Keratinocyte (primary cell): ENCODE measurements around the gene PDE6G.

Experiments used
- EZH2 ChIP-seq: IDR thresholded peaks from one replicate; pipeline ENCODE4 v1.6.1; 2012; ENCODE audit warnings: inconsistent platforms, mild to moderate bottlenecking, low read length, moderate library complexity
- TF ChIP-seq, protein P1 (sequence below), 3 experiments: IDR thresholded peaks in 1 of 3; conservative IDR thresholded peaks in 1 of 3; optimal IDR thresholded peaks in 1 of 3; 2 replicates in 2 of 3; 3 replicates in 1 of 3; pipeline versions ENCODE3 to v1.5.1; 2011; ENCODE audit warnings: low read length in 3 of 3, mild to moderate bottlenecking in 3 of 3, moderate library complexity in 2 of 3, control low read depth in 1 of 3, inconsistent platforms in 1 of 3; ENCODE audit not compliant: insufficient read depth in 2 of 3; ENCODE audit errors: extremely low read depth in 1 of 3

DNA sequence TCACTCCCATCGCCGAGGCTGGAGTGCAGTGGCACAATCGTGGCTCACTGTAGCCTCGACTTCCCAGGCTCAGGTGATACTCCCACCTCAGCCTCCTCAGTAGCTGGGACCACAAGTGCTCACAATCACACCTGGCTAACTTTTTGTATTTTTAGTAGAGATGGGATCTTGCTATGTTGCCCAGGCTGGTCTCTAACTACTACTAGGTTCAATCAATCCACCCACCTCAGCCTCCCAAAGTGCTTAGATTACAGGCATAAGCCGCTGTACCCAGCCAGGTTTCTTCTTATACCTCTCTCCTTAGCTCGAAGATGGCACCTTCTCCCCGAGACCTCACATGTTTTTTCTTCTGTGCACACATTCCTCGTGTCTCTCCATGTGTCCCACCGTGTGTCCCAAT is 16.3 kb downstream of the PDE6G start:
- TF ChIP-seq, protein P1, sequence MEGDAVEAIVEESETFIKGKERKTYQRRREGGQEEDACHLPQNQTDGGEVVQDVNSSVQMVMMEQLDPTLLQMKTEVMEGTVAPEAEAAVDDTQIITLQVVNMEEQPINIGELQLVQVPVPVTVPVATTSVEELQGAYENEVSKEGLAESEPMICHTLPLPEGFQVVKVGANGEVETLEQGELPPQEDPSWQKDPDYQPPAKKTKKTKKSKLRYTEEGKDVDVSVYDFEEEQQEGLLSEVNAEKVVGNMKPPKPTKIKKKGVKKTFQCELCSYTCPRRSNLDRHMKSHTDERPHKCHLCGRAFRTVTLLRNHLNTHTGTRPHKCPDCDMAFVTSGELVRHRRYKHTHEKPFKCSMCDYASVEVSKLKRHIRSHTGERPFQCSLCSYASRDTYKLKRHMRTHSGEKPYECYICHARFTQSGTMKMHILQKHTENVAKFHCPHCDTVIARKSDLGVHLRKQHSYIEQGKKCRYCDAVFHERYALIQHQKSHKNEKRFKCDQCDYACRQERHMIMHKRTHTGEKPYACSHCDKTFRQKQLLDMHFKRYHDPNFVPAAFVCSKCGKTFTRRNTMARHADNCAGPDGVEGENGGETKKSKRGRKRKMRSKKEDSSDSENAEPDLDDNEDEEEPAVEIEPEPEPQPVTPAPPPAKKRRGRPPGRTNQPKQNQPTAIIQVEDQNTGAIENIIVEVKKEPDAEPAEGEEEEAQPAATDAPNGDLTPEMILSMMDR (optimal IDR thresholded peaks at IDR 0.05 in 1 of 3, IDR thresholded peaks at IDR 0.05 in 1 of 3, conservative IDR thresholded peaks at IDR 0.05 in 1 of 3; ENCODE audit: extremely low read depth in 1 of 3, insufficient read depth in 2 of 3, low read length in 3 of 3) = no peak
- TF ChIP-seq EZH2 = no peak
